ENCODE data around the gene PDE6D.

DNA sequence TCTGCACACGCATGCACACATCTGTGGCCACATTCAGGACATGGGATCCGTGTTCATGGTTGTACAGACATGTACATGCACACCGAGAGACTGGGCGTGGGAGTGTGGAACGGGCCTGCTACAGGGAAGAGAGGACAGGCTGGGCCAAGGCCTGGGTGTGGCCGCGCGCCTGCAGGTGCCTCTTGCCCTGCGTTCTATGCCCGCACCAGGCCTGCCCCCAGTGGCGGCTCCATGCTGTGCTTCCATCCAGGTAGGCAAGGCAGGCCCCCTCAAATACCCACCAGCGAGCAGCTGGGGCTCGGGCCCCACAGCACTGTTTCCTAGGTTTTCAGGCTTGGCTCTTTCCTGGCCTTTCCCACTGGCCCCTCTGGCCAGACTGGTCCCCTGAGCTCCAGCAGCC, 88.2 kb downstream of the PDE6D start:
- TF ChIP-seq, protein P1, sequence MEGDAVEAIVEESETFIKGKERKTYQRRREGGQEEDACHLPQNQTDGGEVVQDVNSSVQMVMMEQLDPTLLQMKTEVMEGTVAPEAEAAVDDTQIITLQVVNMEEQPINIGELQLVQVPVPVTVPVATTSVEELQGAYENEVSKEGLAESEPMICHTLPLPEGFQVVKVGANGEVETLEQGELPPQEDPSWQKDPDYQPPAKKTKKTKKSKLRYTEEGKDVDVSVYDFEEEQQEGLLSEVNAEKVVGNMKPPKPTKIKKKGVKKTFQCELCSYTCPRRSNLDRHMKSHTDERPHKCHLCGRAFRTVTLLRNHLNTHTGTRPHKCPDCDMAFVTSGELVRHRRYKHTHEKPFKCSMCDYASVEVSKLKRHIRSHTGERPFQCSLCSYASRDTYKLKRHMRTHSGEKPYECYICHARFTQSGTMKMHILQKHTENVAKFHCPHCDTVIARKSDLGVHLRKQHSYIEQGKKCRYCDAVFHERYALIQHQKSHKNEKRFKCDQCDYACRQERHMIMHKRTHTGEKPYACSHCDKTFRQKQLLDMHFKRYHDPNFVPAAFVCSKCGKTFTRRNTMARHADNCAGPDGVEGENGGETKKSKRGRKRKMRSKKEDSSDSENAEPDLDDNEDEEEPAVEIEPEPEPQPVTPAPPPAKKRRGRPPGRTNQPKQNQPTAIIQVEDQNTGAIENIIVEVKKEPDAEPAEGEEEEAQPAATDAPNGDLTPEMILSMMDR (IDR thresholded peaks at IDR 0.05; ENCODE audit: low read depth, low read length): no peak
- TF ChIP-seq EZH2phosphoT487 (IDR thresholded peaks at IDR 0.05; ENCODE audit: low read depth): no peak

All from OCI-LY3 (cell line).